ENCODE measurements around the gene FOXP1. TPM values are rescaled to one million over a fixed set of nuclear protein-coding genes. Genes with fewer than 3 reads are reported as not detected.

The FOXP1 gene
- total RNA-seq, 1 donor from 2014 or later: 31.1 TPM

DNA sequence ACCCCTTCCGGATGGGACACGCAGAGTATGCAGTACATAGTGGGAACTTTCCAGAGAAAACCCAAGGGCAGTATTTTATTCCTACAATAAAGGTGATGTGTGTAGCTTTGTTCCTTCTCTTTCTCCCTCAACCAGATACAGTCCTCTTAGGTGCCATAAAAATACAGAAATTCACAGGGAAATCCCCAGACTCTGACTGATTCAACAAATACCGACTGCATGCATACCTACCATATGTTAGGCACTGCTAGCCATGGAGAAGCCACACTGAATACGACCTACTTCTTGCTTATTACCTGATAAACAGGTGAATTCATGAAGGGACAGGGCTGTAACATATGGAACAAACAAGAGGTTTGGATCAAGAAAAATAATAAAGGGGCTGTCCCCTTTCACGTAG is 228.5 kb downstream of the FOXP1 start:
- TF ChIP-seq CTCF (IDR thresholded peaks at IDR 0.05; ENCODE audit: partially characterized antibody, unreplicated experiment): no peak
- Mint-ChIP-seq H3K9me3 (ENCODE audit: unreplicated experiment) (no peaks in the 10 kb centered on the region), H3K36me3 (ENCODE audit: unreplicated experiment) (no peaks in the 10 kb centered on the region), H3K27ac (ENCODE audit: unreplicated experiment) (no peak overlapping the region), H3K4me3 (ENCODE audit: unreplicated experiment) (no peak overlapping the region), H3K4me1 (ENCODE audit: low read depth, unreplicated experiment) (peaks cover 3% of the 10 kb centered on the region), H3K27me3 (ENCODE audit: unreplicated experiment) (no peaks in the 10 kb centered on the region)
- no peak for DNase-seq

DNA sequence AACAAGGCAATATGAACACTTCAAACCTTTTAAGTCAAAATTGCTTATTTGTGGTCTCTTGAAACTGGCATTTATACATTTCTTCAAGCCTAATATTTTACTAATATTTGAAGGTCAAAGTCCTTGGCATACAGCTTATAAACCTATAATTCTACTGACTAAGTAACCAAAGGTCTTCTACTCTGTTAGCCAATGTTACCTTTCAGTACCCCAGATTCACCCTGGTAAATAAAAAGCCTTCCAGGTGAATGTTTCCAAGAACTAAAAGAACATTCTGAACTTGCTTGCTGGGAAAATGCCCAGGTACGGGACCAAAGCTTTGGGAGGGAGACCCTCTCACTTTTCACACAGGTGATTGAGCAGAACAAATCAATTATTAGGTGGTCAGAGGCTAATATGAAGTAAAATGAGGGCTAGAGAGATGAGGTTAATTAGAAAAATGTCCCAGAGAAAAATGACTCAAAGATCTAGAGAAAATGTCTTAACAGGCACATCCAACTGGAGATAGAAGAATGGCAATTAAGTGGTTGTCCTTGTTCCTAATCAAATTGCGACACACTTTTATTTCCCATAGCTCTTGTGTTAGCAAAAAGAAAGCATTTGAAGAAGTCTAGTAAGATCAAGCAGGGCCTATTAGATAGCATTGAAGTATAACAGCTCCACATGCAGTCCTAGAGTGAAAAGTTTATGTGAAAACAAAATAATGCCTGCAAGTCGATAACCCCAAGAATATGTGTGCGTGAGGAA is 232.0 kb downstream of the FOXP1 start:
- peaks cover 3% of the 10 kb centered on the region for H3K4me1 Mint-ChIP-seq (ENCODE audit: low read depth, unreplicated experiment)

GRCh38 chr3:71350998-71351397 is 232.5 kb downstream of the FOXP1 start:
- Mint-ChIP-seq H3K9me3 (ENCODE audit: unreplicated experiment) (no peaks in the 10 kb centered on the region), H3K4me1 (ENCODE audit: low read depth, unreplicated experiment) (peaks cover 3% of the 10 kb centered on the region), H3K27me3 (ENCODE audit: unreplicated experiment) (no peaks in the 10 kb centered on the region), H3K4me3 (ENCODE audit: unreplicated experiment) (no peak overlapping the region), H3K36me3 (ENCODE audit: unreplicated experiment) (no peaks in the 10 kb centered on the region), H3K27ac (ENCODE audit: unreplicated experiment) (no peak overlapping the region)
- DNase-seq: no peak
- no peak for TF ChIP-seq CTCF (IDR thresholded peaks at IDR 0.05; ENCODE audit: partially characterized antibody, unreplicated experiment)

More for the DNA sequence above, 232.0 kb downstream of the FOXP1 start:
- H3K27ac Mint-ChIP-seq (ENCODE audit: unreplicated experiment): no peak overlapping the region
- H3K4me3 Mint-ChIP-seq (ENCODE audit: unreplicated experiment): no peak overlapping the region
- no peaks in the 10 kb centered on the region for H3K36me3 Mint-ChIP-seq (ENCODE audit: unreplicated experiment)
- DNase-seq: no peak
- TF ChIP-seq CTCF (IDR thresholded peaks at IDR 0.05; ENCODE audit: partially characterized antibody, unreplicated experiment): no peak
- no peaks in the 10 kb centered on the region for H3K9me3 Mint-ChIP-seq (ENCODE audit: unreplicated experiment)
- H3K27me3 Mint-ChIP-seq (ENCODE audit: unreplicated experiment): no peaks in the 10 kb centered on the region

- H3K4me1 Mint-ChIP-seq (ENCODE audit: low read depth, unreplicated experiment): no peaks in the 10 kb centered on the region
- no peak overlapping the region for H3K4me3 Mint-ChIP-seq (ENCODE audit: unreplicated experiment)
- no peak for TF ChIP-seq CTCF (IDR thresholded peaks at IDR 0.05; ENCODE audit: partially characterized antibody, unreplicated experiment)
- H3K9me3 Mint-ChIP-seq (ENCODE audit: unreplicated experiment): no peaks in the 10 kb centered on the region
- no peak overlapping the region for H3K27ac Mint-ChIP-seq (ENCODE audit: unreplicated experiment)
- DNase-seq: no peak
- H3K27me3 Mint-ChIP-seq (ENCODE audit: unreplicated experiment): no peaks in the 10 kb centered on the region
- no peaks in the 10 kb centered on the region for H3K36me3 Mint-ChIP-seq (ENCODE audit: unreplicated experiment)
Measured at GRCh38 chr3:71348831-71349230, 234.7 kb downstream of the FOXP1 start.

DNA sequence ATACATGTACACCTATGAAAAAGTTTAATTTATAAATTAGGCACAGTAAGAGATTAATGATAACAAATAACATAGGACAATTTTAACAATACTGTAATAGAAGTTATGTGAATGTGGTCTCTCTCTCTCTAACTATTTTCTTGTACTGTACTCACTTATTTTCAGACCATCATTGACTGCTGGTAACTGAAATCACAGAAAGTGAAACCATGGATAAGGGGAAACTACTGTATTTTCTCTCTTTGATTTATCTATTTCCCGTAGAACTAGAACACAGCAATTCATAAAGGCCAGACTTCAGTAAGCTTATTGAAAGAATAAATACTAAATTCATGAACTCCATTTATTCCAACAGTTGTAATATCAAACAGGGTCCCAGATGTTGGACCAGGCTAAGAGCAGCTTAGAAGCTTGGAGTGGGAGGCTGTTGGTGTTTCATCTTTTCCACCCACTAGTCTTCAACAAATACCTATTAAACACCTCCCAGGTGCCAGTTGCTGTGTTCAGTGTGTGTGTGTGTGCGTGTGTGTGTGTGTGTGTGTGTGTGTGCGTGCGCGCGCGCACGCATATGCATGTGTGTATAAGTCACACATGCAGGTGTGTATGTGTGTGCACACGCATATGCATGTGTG is 235.4 kb downstream of the FOXP1 start:
- H3K4me1 Mint-ChIP-seq (ENCODE audit: low read depth, unreplicated experiment): no peaks in the 10 kb centered on the region
- no peaks in the 10 kb centered on the region for H3K36me3 Mint-ChIP-seq (ENCODE audit: unreplicated experiment)
- H3K27me3 Mint-ChIP-seq (ENCODE audit: unreplicated experiment): no peaks in the 10 kb centered on the region
- no peaks in the 10 kb centered on the region for H3K9me3 Mint-ChIP-seq (ENCODE audit: unreplicated experiment)
- no peak overlapping the region for H3K27ac Mint-ChIP-seq (ENCODE audit: unreplicated experiment)
- no peak for DNase-seq
- no peak overlapping the region for H3K4me3 Mint-ChIP-seq (ENCODE audit: unreplicated experiment)
- TF ChIP-seq CTCF (IDR thresholded peaks at IDR 0.05; ENCODE audit: partially characterized antibody, unreplicated experiment): no peak

Measured in glutamatergic neuron (in vitro differentiated cells).